ENCODE results near the gene CIBAR2.

DNA sequence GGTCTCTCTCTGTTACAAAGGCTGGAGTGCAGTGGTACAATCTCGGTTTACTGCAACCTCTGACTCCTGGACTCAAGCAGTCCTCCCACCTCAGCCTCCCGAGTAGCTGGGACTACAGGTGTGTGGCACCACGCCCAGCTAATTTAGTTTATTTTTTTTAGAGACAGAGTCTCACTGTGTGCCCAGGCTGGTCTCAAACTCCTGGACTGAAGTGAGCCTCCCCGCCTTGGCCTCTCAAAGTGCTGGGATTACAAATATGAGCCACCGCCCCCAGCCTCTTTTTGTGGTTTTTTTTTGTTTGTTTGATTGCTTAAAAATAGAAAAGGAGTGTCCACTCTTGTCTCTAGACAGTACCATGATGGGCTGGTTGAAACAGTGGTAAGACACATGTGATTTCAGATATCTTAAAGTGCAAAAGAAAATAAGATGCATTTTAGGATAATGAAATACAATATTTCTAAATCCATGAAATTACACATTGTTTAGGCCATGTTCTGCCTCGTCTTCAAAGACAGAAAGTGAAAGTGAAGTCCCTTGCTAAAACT is 57.3 kb downstream of the CIBAR2 start:
- TF ChIP-seq, protein P1, sequence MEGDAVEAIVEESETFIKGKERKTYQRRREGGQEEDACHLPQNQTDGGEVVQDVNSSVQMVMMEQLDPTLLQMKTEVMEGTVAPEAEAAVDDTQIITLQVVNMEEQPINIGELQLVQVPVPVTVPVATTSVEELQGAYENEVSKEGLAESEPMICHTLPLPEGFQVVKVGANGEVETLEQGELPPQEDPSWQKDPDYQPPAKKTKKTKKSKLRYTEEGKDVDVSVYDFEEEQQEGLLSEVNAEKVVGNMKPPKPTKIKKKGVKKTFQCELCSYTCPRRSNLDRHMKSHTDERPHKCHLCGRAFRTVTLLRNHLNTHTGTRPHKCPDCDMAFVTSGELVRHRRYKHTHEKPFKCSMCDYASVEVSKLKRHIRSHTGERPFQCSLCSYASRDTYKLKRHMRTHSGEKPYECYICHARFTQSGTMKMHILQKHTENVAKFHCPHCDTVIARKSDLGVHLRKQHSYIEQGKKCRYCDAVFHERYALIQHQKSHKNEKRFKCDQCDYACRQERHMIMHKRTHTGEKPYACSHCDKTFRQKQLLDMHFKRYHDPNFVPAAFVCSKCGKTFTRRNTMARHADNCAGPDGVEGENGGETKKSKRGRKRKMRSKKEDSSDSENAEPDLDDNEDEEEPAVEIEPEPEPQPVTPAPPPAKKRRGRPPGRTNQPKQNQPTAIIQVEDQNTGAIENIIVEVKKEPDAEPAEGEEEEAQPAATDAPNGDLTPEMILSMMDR (IDR thresholded peaks at IDR 0.05): no peak
- no peak for TF ChIP-seq EP300 (IDR thresholded peaks at IDR 0.05; ENCODE audit: low read depth)
